ENCODE results near the gene CCDC3.
"Not testable (repeated sequence)": the region's sequence is repeated elsewhere in the genome, so short reads cannot be mapped to it uniquely, and the experiment has no call there.

The CCDC3 gene

DNA sequence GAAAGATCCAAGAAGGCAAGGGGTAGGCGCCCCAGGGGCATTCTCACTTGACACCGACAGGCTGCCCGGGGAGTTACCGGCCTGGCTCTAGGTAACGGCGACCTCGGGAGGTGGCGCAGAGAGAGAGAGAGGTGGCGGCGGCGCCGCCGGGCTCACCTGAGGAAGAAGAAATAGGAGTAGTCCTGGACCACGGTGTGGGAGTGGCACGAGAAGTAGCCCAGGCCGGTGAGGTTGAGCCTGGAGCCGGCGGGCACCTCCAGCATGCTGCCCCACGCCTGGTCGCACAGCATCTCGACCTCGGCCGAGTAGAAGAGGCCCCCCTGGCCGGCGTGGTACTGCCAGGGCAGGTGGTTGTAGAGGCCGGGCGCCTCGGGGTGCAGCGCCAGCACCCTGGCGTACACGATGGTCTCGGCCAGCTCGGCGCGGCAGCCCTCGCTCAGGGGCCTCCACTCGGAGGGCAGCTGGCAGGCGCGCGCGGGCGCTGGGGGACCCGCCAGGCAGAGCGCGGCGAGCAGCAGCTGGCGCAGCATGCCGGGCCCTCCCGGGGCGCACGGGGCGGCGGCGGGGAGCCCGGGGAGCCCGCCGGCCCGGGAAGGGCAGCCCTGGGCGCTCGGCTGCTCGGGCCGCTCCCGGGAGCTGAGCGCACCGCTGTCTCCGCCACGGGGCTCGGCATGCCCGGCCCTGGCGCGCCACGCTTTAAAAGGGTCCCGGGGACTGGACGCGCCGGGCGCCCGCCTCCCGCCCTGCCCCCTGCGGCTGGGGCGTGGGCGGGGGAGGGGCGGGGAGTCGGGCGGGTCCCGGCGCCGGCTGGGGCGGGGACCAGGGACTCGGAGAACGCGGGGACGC, at the start of gene CCDC3:
Gene CCDC3 (minus strand): TSS at position 673 of the 846 bp plus-strand sequence. CDS start 143 bp downstream, at position 530.
- DNase-seq (ENCODE audit: insufficient read length, low spot score): no peak
- FAIRE-seq: no peak

GRCh38 chr10:13051126-13051694, 49.7 kb upstream of the CCDC3 start:
- FAIRE-seq: no peak
- DNase-seq (ENCODE audit: insufficient read length, low spot score): no peak

GRCh38 chr10:13049774-13050420, 48.4 kb upstream of the CCDC3 start:
- no peak for FAIRE-seq
- DNase-seq (ENCODE audit: insufficient read length, low spot score): no peak

GRCh38 chr10:13048762-13049161, 47.2 kb upstream of the CCDC3 start:
- DNase-seq (ENCODE audit: insufficient read length, low spot score): no peak
- FAIRE-seq: no peak

GRCh38 chr10:13047529-13048206, 46.2 kb upstream of the CCDC3 start:
- FAIRE-seq (no peak), DNase-seq (ENCODE audit: insufficient read length, low spot score) (no peak)

- no peak for DNase-seq (ENCODE audit: insufficient read length, low spot score)
- FAIRE-seq: no peak
Measured at GRCh38 chr10:13046851-13047528, 45.5 kb upstream of the CCDC3 start.

DNA sequence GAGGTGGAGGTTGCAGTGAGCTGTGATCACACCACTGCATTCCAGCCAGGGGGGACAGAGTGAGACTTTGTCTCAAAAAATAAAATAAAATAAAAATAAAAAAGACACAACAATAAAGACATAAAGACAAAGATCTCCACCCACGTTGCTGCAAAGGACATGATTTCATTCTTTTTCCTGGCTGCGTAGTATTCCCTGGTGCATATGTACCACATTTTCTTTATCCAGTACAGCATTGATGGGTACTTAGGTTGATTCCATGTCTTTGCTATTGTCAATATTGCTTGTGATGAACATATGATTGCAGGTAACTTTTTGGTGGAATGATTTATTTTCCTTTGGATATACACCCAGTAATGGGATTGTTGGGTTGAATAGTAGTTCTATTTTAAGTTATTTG, 42.0 kb upstream of the CCDC3 start:
- no peak for DNase-seq (ENCODE audit: insufficient read length, low spot score)
- FAIRE-seq: no peak

GRCh38 chr10:13039761-13040160, 38.2 kb upstream of the CCDC3 start:
- DNase-seq (ENCODE audit: insufficient read length, low spot score) (no peak), FAIRE-seq (no peak)

- FAIRE-seq (no peak), DNase-seq (ENCODE audit: insufficient read length, low spot score) (no peak)
Measured at GRCh38 chr10:13038391-13038790, 36.9 kb upstream of the CCDC3 start.

GRCh38 chr10:13037832-13038231, 36.3 kb upstream of the CCDC3 start:
- no peak for FAIRE-seq

DNA sequence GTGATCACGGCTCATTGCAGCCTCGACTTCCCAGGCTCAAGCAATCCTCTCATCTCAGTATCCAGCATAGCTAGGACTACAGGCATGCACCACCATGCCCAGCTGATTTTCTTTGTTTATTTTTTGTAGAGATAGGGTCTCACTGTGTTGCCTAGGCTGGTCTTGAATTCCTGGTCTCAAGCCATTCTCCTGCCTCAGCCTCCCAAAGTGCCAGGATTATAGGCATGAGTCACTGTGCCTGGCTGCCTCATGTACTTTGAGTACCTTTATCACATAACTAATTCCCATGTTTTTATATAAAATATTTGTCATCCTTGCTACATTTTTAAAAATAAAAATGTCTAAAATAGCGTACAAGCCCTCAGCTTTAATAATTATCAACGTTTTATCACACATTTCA, 35.3 kb upstream of the CCDC3 start:
- DNase-seq (ENCODE audit: insufficient read length, low spot score) (no peak), FAIRE-seq (no peak)

More at GRCh38 chr10:13037832-13038231, 36.3 kb upstream of the CCDC3 start:
- no peak for DNase-seq (ENCODE audit: insufficient read length, low spot score)

GRCh38 chr10:13035731-13036130, 34.2 kb upstream of the CCDC3 start:
- FAIRE-seq; DNase-seq (ENCODE audit: insufficient read length, low spot score): not testable (repeated sequence)

DNA sequence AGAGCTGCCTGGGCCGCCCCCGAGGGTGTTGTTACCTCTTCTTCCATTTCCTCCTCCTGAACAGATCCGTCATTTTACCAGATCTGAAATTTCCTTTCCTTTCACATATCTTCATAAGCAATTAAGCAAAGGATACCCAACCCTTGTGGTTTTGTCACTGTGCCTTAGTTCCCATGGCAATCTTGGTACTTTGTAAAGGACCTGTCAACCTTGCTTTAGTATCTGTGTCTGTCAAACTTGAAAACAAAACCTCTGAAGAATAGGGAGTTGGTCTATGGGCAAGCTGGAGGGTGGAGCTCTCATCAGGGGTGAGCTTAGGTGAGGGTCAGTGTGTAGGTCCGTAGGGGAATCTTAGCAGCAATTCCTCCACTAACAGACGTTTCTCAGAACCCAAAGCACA, 25.4 kb upstream of the CCDC3 start:
- no peak for DNase-seq (ENCODE audit: insufficient read length, low spot score)
- FAIRE-seq: no peak

- DNase-seq (ENCODE audit: insufficient read length, low spot score): no peak
- FAIRE-seq: no peak
Measured at GRCh38 chr10:13023754-13024153, 22.2 kb upstream of the CCDC3 start.

DNA sequence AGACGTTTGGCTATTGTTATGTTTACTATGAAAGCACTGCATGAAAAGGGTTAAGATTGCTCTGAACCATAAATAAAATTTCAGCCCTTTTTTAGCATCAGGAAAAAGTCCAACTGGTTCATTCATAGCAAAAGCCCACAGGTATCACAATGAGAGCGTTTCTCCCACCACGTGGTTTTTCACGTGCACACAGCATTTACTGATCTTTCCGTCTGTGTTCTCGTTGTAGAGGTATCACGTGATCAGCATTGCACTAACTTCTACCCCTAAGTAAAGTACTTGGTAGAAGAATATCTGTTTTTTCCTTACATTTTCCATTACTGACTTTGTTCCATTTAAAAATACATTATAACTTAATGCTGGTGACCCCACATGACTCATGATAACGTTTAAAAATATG, 17.8 kb upstream of the CCDC3 start:
- FAIRE-seq: no peak
- DNase-seq (ENCODE audit: insufficient read length, low spot score): no peak

DNA sequence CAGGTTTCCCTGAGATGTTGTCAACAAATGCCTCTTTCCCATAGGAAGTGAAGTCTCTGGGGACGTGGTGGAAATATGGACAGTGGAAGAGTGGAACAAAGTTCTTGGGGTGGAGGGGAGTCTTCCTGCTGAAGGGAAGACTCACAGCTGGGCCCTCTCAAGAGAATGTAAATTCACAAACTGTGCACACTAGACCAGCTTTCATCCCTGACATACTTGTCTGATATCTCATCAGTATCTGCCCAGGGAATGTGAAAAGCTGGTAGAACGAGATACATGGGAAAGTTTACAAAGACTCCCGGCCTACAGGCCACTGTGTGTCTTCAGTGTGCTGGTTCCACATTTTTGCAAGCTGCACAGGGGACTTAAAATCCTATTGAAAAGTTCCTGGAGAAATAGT, 16.7 kb upstream of the CCDC3 start:
- FAIRE-seq: no peak
- DNase-seq (ENCODE audit: insufficient read length, low spot score): no peak

DNA sequence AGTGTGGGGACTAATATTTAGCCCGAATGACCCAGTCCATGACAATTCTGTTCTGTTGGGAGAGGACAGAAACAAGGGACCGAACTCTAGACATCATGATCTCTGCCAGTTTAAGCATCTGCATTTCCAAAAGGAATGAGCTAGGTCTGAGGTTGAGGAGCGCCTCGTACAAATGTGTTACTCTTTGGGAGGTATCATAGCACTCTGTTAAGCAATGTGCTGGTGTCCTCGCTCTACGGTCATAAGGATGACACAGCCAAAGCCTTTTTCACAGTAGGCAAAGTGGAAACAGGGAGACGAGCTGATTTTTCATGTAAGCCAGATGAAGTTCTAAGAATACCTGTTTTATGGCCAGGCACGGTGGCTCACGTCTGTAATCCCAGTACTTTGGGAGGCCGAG, 15.4 kb upstream of the CCDC3 start:
- DNase-seq (ENCODE audit: insufficient read length, low spot score) (no peak), FAIRE-seq (no peak)

DNA sequence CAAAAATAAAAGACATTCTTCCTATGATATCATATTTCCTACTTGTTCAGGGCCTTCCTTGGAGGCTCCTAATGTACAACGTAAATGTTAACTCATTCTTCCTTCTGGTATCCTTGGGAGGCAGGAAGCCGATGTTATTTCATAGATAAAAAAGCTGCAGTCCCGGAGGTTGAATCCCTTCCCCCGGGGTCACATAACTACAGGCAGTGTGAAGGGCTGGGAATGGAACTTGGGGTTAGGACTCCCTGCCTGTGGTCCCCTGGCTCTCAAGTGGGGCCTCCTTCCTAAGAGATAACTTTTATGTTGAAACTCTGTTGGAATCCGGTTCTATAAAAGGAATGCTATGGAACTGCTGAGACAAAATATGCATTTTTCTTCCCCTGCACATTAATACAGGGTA, 14.9 kb upstream of the CCDC3 start:
- DNase-seq (ENCODE audit: insufficient read length, low spot score) (no peak), FAIRE-seq (no peak)

GRCh38 chr10:13006037-13006436, 4.5 kb upstream of the CCDC3 start:
- FAIRE-seq: no peak
- no peak for DNase-seq (ENCODE audit: insufficient read length, low spot score)

- DNase-seq (ENCODE audit: insufficient read length, low spot score) (no peak), FAIRE-seq (no peak)
Measured at GRCh38 chr10:13003759-13004158, 2.2 kb upstream of the CCDC3 start.

- DNase-seq (ENCODE audit: insufficient read length, low spot score) (no peak), FAIRE-seq (no peak)
Measured at GRCh38 chr10:13003004-13003403, 1.5 kb upstream of the CCDC3 start.

Data from GM19239 (cell line).